Breast epithelium (tissue), 3 donors: Measurements from ENCODE around the gene CSF2RB.

Experiments used
- CTCF ChIP-seq, 3 donors: fragments of 450-650 bp; IDR thresholded peaks; one replicate each; pipeline ENCODE4 v1.5.1; 2016 to 2017; ENCODE audit warnings: antibody characterized with exemption in 3 of 3, mild to moderate bottlenecking in 3 of 3, moderate library complexity in 3 of 3
- POLR2A ChIP-seq: fragments of 450-650 bp; IDR thresholded peaks from one replicate; pipeline ENCODE4 v1.6.1; 2016; ENCODE audit warnings: antibody characterized with exemption, mild to moderate bottlenecking, moderate library complexity
- POLR2AphosphoS5 ChIP-seq, 3 donors: sonication (generic); formaldehyde crosslinking; IDR thresholded peaks; one replicate each; pipeline ENCODE4 v1.6.1; 2017; ENCODE audit warnings: antibody characterized with exemption in 3 of 3

- TF ChIP-seq CTCF (IDR thresholded peaks at IDR 0.05) (no peak), POLR2A (no peak), POLR2AphosphoS5 (IDR thresholded peaks at IDR 0.05) (no peak)
These were observed 21.8 kb downstream of the CSF2RB start for GRCh38 chr22:36935313-36935610.
